Liver (tissue), 9 donors: ENCODE data around the gene FAM221B. TPM values are rescaled to one million over a fixed set of nuclear protein-coding genes. Genes with fewer than 3 reads are reported as not detected.

Experiments used
- DNase-seq: peaks from one replicate; pipeline ENCODE4 v3.0.0-alpha.2; 2017; ENCODE audit warnings: low spot score
- H3K27ac ChIP-seq, 2 donors: one replicate each; pipeline ENCODE4 v1.7.0; 2013; ENCODE audit warnings: inconsistent platforms in 2 of 2, low read length in 2 of 2, control low read depth in 1 of 2, low read depth in 1 of 2, mild to moderate bottlenecking in 1 of 2
- H3K27me3 ChIP-seq, 4 donors: one replicate each; pipeline versions ENCODE4 v1.6.1 to v1.7.0; 2013; ENCODE audit warnings: low read length in 3 of 4, inconsistent platforms in 1 of 4, mild to moderate bottlenecking in 1 of 4, moderate library complexity in 1 of 4; ENCODE audit not compliant: control insufficient read depth in 4 of 4, insufficient read depth in 4 of 4
- H3K36me3 ChIP-seq, 4 donors: one replicate each; pipeline versions ENCODE4 v1.6.1 to v1.7.0; 2013; ENCODE audit warnings: low read length in 3 of 4, mild to moderate bottlenecking in 3 of 4, low read depth in 1 of 4, moderate library complexity in 1 of 4; ENCODE audit not compliant: control insufficient read depth in 4 of 4, insufficient read depth in 3 of 4
- H3K4me1 ChIP-seq, 4 donors: one replicate each; pipeline versions ENCODE4 v1.6.1 to v1.7.0; 2013; ENCODE audit warnings: low read length in 3 of 4, mild to moderate bottlenecking in 3 of 4, moderate library complexity in 1 of 4; ENCODE audit not compliant: control insufficient read depth in 4 of 4, insufficient read depth in 4 of 4
- H3K4me3 ChIP-seq, 3 donors: one replicate each; pipeline versions ENCODE4 v1.6.1 to v1.7.0; 2013; ENCODE audit warnings: low read length in 3 of 3, control low read depth in 1 of 3, low read depth in 1 of 3, mild to moderate bottlenecking in 1 of 3
- H3K9ac ChIP-seq, 2 donors: one replicate each; pipeline ENCODE4 v1.7.0; 2013; ENCODE audit warnings: low read length in 2 of 2, mild to moderate bottlenecking in 2 of 2, moderate library complexity in 2 of 2, control low read depth in 1 of 2, low read depth in 1 of 2
- H3K9me3 ChIP-seq, 4 donors: one replicate each; pipeline versions ENCODE4 v1.6.1 to v1.7.0; 2013; ENCODE audit warnings: low read length in 3 of 4; ENCODE audit not compliant: control insufficient read depth in 4 of 4
- CTCF ChIP-seq: fragments of 150-350 bp; IDR thresholded peaks from 2 replicates; pipeline ENCODE4 v1.5.1; 2017; ENCODE audit warnings: improper control_type of control experiment, low read depth, low read length; ENCODE audit not compliant: missing input control
- EGR1 ChIP-seq, 2 donors: IDR thresholded peaks; 2 replicates each; pipeline ENCODE4 v1.6.1; 2016 to 2018; ENCODE audit warnings: antibody characterized with exemption in 2 of 2, low read depth in 2 of 2
- FOXA1 ChIP-seq: IDR thresholded peaks from 2 replicates; pipeline ENCODE4 v1.6.1; 2016; ENCODE audit warnings: antibody characterized with exemption
- GABPA ChIP-seq, 2 donors: IDR thresholded peaks in 1 of 2; conservative IDR thresholded peaks in 1 of 2; 2 replicates each; pipeline ENCODE4 v1.6.1; 2016; ENCODE audit warnings: antibody characterized with exemption in 2 of 2, mild to moderate bottlenecking in 1 of 2, moderate library complexity in 1 of 2
- HNF4A ChIP-seq, 2 donors: conservative IDR thresholded peaks; 2 replicates each; pipeline ENCODE4 v1.6.1; 2016; ENCODE audit warnings: antibody characterized with exemption in 2 of 2, mild to moderate bottlenecking in 2 of 2
- HNF4G ChIP-seq: IDR thresholded peaks from 2 replicates; pipeline ENCODE4 v1.6.1; 2016; ENCODE audit warnings: antibody characterized with exemption
- JUND ChIP-seq, 2 donors: IDR thresholded peaks; 2 replicates each; pipeline ENCODE4 v1.6.1; 2016; ENCODE audit warnings: antibody characterized with exemption in 2 of 2
- MAX ChIP-seq: IDR thresholded peaks from 2 replicates; pipeline ENCODE4 v1.6.1; 2016; ENCODE audit warnings: antibody characterized with exemption
- NR2F2 ChIP-seq: IDR thresholded peaks from 2 replicates; pipeline ENCODE4 v1.6.1; 2016; ENCODE audit warnings: antibody characterized with exemption
- RAD21 ChIP-seq, 2 donors: IDR thresholded peaks; 2 replicates each; pipeline ENCODE4 v1.6.1; 2016; ENCODE audit warnings: antibody characterized with exemption in 2 of 2, mild to moderate bottlenecking in 2 of 2
- REST ChIP-seq: IDR thresholded peaks from 2 replicates; pipeline ENCODE4 v1.6.1; 2016; ENCODE audit warnings: antibody characterized with exemption, mild to moderate bottlenecking
- RXRA ChIP-seq, 2 donors: IDR thresholded peaks; 2 replicates each; pipeline ENCODE4 v1.6.1; 2017 to 2018; ENCODE audit warnings: antibody characterized with exemption in 2 of 2, mild to moderate bottlenecking in 1 of 2
- SP1 ChIP-seq: IDR thresholded peaks from 2 replicates; pipeline ENCODE4 v1.6.1; 2018; ENCODE audit warnings: antibody characterized with exemption, mild to moderate bottlenecking
- TAF1 ChIP-seq: conservative IDR thresholded peaks from 2 replicates; pipeline ENCODE4 v1.6.1; 2016; ENCODE audit warnings: antibody characterized with exemption, mild to moderate bottlenecking
- YY1 ChIP-seq: IDR thresholded peaks from 2 replicates; pipeline ENCODE4 v1.6.1; 2016; ENCODE audit warnings: antibody characterized with exemption, mild to moderate bottlenecking
- ZBTB33 ChIP-seq: IDR thresholded peaks from 2 replicates; pipeline ENCODE4 v1.6.1; 2016; ENCODE audit warnings: antibody characterized with exemption
- WGBS: extraction: QIAGEN DNeasy Blood & Tissue Kit; methylation state at CpG from one replicate; pipeline ENCODE4 v1.1.7; 2013; 5-methylcytosine and 5-hydroxymethylcytosine counted together
- polyA plus RNA-seq, 2 donors: library from polyadenylated mRNA; stranded (reverse) in 1 of 2; unstranded in 1 of 2; fragments of 200-250 nt in 1 of 2; fragments of >200 nt in 1 of 2; fragmentation: Nextera tagmentation in 1 of 2; extraction: Ambion mirVana in 1 of 2; gene quantifications; one replicate each; pipeline versions ENCODE4 v1.2.1 to v1.2.3, GENCODE V29; 2013 to 2015
- total RNA-seq, 2 donors: library from RNA; depleted of rRNA; stranded (reverse); fragments of >200 nt; gene quantifications; one replicate each; pipeline ENCODE4 v1.2.3, GENCODE V29; 2014
- donor health status: healthy.
- donor health status: healthy.
- donor health status: healthy.
- donor health status: healthy.
- donor health status: healthy.

The FAM221B gene
- total and polyA plus RNA-seq, 4 donors, result 0.35 TPM; not detected in 3

GRCh38 chr9:35856882-35857281, 28.4 kb upstream of the FAM221B start (continued):
- TF ChIP-seq MAX, result no peak
- TF ChIP-seq EGR1 (IDR thresholded peaks at IDR 0.05; ENCODE audit: low read depth in 2 of 2), result no peak
- no peak for TF ChIP-seq GABPA (IDR thresholded peaks at IDR 0.05 in 1 of 2, conservative IDR thresholded peaks at IDR 0.05 in 1 of 2)
- TF ChIP-seq SP1, result no peak
- no peak for TF ChIP-seq CTCF

DNA sequence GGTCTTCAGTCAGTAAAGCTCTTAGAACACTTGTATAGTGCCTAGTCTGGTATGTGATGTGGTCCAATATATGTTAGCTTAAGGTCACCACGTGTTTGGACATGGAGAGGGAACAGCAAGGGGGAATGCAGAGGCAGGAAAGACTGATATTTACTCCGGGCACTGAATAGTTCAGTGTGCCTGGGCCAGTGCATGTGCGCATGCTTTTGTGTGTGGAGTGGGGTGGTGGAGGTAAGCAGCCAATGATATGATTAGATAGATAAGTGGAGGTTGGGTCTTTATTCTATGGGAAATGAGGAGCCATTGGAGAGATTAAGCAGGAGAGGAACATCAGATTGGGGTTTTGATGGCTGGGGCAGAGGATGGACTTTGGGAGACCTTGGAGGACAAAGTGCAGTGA, 27.7 kb upstream of the FAM221B start:
- Histone ChIP-seq H3K36me3 (no peaks in the 10 kb centered on the region), H3K27me3 (no peaks in the 10 kb centered on the region), H3K27ac (no peak overlapping the region), H3K9me3 (no peaks in the 10 kb centered on the region), H3K9ac (no peak overlapping the region), H3K4me3 (no peak overlapping the region), H3K4me1 (no peaks in the 10 kb centered on the region)
- WGBS, result 80% methylated on average over 3 of the region's 3 CpGs
- no peak for TF ChIP-seq JUND (IDR thresholded peaks at IDR 0.05)
- TF ChIP-seq REST, result no peak
- TF ChIP-seq GABPA (IDR thresholded peaks at IDR 0.05 in 1 of 2, conservative IDR thresholded peaks at IDR 0.05 in 1 of 2), result no peak
- TF ChIP-seq HNF4A (conservative IDR thresholded peaks at IDR 0.05), result no peak
- TF ChIP-seq RAD21 (IDR thresholded peaks at IDR 0.05), result no peak
- no peak for TF ChIP-seq EGR1 (IDR thresholded peaks at IDR 0.05; ENCODE audit: low read depth in 2 of 2)
- TF ChIP-seq RXRA (IDR thresholded peaks at IDR 0.05), result no peak
- no peak for TF ChIP-seq CTCF
- no peak for TF ChIP-seq HNF4G
- no peak for TF ChIP-seq YY1
- TF ChIP-seq FOXA1, result no peak
- no peak for TF ChIP-seq ZBTB33
- TF ChIP-seq TAF1, result no peak
- TF ChIP-seq MAX, result no peak
- TF ChIP-seq NR2F2, result no peak
- peak; percentile 27 for DNase-seq
